Activated CD8-positive, alpha-beta memory T cell treated with anti-CD3 and anti-CD28 coated beads, Interleukin-2, amount 10 ng/mL, durations not matched to agents 7 days and 5 days (primary cell): ENCODE results near the gene SLC6A8. TPM values are rescaled to one million over a fixed set of nuclear protein-coding genes. Genes with fewer than 3 reads are reported as not detected.
"Not testable (repeated sequence)": the region's sequence is repeated elsewhere in the genome, so short reads cannot be mapped to it uniquely, and the experiment has no call there.

Experiments
- ATAC-seq: fragments of 150-1000 bp; cut with Tn5 transposase; one replicate; pipeline ENCODE4 v1.10.0; 2021; ENCODE audit warnings: moderate library complexity
- CTCF ChIA-PET: fragments of 350-600 bp; sonication (Branson Sonifier 250); formaldehyde crosslinking; loops from one replicate; lab custom pipeline; 2021; ENCODE audit warnings: antibody characterized with exemption; lab: Charles Lee
- DNase-seq: peaks from one replicate; pipeline ENCODE4 v3.0.0-alpha.2; 2020
- H3K27ac Mint-ChIP-seq: one replicate; pipeline ENCODE4 v1.8.0; 2021; ENCODE audit warnings: mild to moderate bottlenecking, mixed read lengths
- H3K27me3 Mint-ChIP-seq: one replicate; pipeline ENCODE4 v1.8.0; 2021; ENCODE audit warnings: mixed read lengths
- H3K36me3 Mint-ChIP-seq: one replicate; pipeline ENCODE4 v1.8.0; 2021; ENCODE audit warnings: mild to moderate bottlenecking, mixed read lengths
- H3K4me1 Mint-ChIP-seq: one replicate; pipeline ENCODE4 v1.8.0; 2021; ENCODE audit warnings: mixed read lengths
- H3K4me3 Mint-ChIP-seq: one replicate; pipeline ENCODE4 v1.8.0; 2021; ENCODE audit warnings: mild to moderate bottlenecking, moderate library complexity, mixed read lengths
- H3K9me3 Mint-ChIP-seq: one replicate; pipeline ENCODE4 v1.8.0; 2022; ENCODE audit warnings: low read depth, mixed read lengths
- total RNA-seq, 2 experiments: library from RNA; stranded (reverse); gene quantifications; one replicate each; pipeline ENCODE4 v1.2.3, GENCODE V29; 2021

Gene SLC6A8
- total RNA-seq, 2 experiments from 2014 or later: 0.93 to 1.1 TPM

DNA sequence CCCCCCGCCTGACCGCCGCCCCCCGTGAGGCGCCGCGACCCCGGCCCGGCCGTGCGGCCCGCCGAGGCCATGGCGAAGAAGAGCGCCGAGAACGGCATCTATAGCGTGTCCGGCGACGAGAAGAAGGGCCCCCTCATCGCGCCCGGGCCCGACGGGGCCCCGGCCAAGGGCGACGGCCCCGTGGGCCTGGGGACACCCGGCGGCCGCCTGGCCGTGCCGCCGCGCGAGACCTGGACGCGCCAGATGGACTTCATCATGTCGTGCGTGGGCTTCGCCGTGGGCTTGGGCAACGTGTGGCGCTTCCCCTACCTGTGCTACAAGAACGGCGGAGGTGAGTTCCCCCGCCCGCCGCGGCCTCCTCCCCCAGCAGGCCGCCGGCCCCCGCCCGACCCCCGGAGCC is 780 bp downstream of the SLC6A8 start:
- no peak for ATAC-seq
- H3K4me1 Mint-ChIP-seq: no peaks in the 10 kb centered on the region
- H3K4me3 Mint-ChIP-seq: no peak overlapping the region
- H3K27me3 Mint-ChIP-seq: peaks cover 15% of the 10 kb centered on the region
- no peak for DNase-seq
- H3K27ac Mint-ChIP-seq: no peak overlapping the region
- no peaks in the 10 kb centered on the region for H3K36me3 Mint-ChIP-seq
- H3K9me3 Mint-ChIP-seq: no peaks in the 10 kb centered on the region
- CTCF ChIA-PET: no interaction called here

DNA sequence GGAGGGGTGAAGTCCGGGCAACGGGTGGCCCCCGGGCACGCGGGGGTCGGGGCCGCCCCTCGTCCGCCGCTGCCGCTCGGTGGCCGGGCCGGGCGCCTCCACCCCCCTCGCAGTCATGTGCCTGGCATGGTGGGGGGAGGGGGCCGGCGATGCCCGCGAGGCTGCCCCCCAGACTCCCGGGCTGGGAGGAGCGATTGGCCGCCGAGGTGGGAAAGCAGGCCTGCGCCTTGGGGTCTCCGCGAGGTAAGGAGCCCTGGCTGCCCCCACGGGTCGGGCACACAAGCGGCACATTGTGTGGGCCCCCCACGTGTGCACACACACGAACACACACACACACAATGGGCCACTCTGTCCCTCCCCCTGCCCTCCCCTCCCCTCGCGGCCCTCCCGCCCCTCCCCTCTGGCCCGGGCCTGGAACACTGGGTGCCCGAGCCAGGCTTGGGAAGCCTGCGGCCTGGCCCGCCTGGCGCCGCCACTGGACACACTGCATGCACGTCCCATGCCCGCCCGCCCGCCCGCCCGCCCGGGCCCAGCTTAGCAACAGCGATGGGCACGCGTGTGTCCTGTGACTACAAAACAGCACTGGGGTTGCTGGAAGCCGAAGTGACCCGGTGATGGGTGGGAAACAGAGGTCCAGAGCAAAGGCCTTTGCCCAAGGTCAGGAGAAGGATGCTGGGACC is 1.3 kb downstream of the SLC6A8 start:
- Mint-ChIP-seq H3K36me3 (no peaks in the 10 kb centered on the region), H3K27ac (no peak overlapping the region), H3K4me1 (no peaks in the 10 kb centered on the region), H3K9me3 (no peaks in the 10 kb centered on the region), H3K27me3 (peaks cover 12% of the 10 kb centered on the region), H3K4me3 (no peak overlapping the region)
- DNase-seq (no peak), ATAC-seq (no peak)
- CTCF ChIA-PET: no interaction called here

DNA sequence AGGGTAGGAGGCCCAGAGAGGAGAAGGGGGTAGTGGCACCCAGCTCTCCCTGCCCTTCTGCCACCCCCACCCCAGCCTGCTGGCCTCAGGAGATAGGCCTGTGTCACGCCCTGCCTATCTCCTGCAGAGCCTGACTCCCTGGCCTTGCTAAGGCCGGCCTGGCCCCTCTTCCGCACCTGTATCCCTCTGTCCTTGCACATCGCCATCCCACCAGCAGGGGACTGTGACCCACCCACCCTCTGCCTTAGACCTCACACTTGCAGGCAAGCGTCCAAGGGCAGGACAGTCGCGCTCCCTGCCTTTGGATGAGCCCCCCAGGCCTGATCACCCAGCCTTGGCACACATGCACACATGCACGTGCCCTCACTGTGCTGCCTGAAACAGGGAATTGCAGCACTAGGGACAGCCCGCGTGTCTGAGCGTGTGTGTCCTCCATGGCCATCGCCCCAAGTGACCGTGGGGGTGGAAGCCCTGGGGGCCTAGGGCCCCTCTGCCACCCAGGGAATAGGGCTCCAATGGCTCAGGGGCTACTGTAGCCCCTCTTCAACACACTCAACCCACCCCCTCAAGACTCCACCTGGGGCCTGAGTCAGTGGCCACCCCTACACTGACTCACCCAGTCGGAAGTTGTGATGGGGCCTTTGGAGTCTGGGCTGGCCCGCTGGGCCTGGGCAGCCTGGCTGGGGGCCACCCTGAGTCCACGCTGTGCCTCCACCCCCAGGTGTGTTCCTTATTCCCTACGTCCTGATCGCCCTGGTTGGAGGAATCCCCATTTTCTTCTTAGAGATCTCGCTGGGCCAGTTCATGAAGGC is 2.1 kb downstream of the SLC6A8 start:
- Mint-ChIP-seq H3K27me3 (peaks cover 12% of the 10 kb centered on the region), H3K36me3 (no peaks in the 10 kb centered on the region), H3K9me3 (no peaks in the 10 kb centered on the region), H3K4me1 (no peaks in the 10 kb centered on the region), H3K27ac (no peak overlapping the region), H3K4me3 (no peak overlapping the region)
- CTCF ChIA-PET: no interaction called here
- no peak for ATAC-seq
- no peak for DNase-seq

DNA sequence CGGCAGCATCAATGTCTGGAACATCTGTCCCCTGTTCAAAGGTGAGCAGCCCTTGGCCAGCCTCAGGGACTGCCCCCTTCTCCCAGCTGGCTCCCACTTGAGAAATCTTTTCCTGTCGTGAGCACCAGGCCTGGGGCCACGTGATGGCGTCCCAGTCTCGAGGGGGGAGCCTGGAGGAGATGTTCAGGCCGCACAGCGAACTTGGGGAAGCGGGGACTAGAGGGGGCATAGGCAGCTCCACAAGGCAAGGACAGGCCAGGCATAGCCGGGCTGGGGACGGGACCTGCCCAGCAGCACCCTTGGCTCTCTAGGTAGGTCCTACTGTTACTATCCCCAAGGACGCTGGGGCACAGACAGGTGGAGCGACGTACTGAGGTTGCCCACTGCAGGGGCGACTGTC is 2.7 kb downstream of the SLC6A8 start:
- CTCF ChIA-PET: no interaction called here
- H3K36me3 Mint-ChIP-seq: no peaks in the 10 kb centered on the region
- no peak overlapping the region for H3K27ac Mint-ChIP-seq
- H3K27me3 Mint-ChIP-seq: peaks cover 12% of the 10 kb centered on the region
- H3K9me3 Mint-ChIP-seq: no peaks in the 10 kb centered on the region
- ATAC-seq: no peak
- no peak overlapping the region for H3K4me3 Mint-ChIP-seq
- DNase-seq: no peak
- no peaks in the 10 kb centered on the region for H3K4me1 Mint-ChIP-seq

DNA sequence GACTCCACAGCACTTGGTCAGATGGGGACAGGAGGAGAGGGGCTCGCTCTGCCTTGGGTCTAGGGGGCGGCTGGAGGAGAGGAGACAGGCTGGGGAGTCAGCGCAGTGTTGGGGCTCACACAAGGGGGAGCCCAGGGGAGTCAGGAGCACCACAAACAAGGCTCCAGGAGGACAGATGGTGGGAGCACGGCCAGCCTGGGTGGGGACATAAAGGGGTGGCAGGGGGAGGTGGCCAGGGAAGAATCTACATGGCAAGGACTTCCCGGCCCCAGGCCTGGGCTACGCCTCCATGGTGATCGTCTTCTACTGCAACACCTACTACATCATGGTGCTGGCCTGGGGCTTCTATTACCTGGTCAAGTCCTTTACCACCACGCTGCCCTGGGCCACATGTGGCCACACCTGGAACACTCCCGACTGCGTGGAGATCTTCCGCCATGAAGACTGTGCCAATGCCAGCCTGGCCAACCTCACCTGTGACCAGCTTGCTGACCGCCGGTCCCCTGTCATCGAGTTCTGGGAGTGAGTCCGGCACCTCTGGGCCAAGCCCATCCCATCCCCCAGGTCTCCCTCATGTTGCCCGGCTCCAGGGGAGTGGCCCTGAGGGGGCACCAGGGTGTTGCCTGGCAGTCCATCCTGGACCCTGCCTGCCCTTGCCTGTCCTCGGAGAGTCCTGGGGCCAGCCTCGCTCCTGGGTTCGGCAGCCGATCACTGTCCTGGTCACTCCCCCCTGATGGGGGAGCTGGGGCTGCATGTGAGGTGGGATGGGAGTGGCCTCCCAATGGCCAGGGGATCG is 3.5 kb downstream of the SLC6A8 start:
- H3K27me3 Mint-ChIP-seq, H3K36me3 Mint-ChIP-seq, H3K9me3 Mint-ChIP-seq, H3K4me1 Mint-ChIP-seq, H3K4me3 Mint-ChIP-seq, H3K27ac Mint-ChIP-seq, ATAC-seq, DNase-seq, CTCF ChIA-PET: not testable (repeated sequence)

DNA sequence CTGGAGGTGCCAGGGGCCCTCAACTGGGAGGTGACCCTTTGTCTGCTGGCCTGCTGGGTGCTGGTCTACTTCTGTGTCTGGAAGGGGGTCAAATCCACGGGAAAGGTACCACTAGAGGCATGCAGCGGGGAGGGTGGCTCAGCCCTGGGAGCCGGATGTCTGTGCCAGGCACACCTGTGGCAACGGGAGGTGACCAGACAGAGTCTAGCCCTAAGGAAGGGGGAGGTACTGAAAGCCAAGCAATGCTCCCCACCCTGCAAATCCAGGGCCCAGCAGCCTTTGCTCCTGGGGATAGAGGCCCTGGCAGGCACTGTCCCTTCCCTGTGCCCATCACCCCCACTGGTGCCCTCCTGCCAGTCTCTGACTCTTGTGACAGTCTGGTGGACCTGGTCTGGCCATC is 4.3 kb downstream of the SLC6A8 start:
- Mint-ChIP-seq H3K36me3 (no peaks in the 10 kb centered on the region), H3K9me3 (no peaks in the 10 kb centered on the region), H3K27ac (no peak overlapping the region), H3K4me3 (no peak overlapping the region), H3K27me3 (peaks cover 3% of the 10 kb centered on the region), H3K4me1 (no peaks in the 10 kb centered on the region)
- DNase-seq: no peak
- ATAC-seq: no peak
- CTCF ChIA-PET: no interaction called here

DNA sequence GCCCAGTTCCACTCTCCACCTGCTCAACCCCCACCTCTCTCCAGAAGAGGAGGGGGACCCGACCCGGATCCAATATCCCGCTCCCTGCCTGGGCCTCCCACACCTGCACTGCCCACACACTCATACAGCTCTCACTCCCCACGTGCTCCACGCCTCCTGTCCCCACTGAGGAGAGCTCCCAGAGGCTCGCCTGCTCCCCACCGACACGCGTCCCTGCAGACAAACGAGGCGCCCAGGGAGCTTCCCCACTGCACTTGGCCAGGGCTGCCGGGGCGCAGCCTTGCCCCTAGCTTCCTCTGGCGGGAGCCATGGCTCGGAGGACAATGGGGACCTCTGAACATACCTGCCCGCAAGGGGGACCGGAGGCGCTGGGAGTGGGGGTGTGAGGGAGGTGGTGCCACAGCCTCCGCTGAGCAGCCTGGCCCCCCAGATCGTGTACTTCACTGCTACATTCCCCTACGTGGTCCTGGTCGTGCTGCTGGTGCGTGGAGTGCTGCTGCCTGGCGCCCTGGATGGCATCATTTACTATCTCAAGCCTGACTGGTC is 5.0 kb downstream of the SLC6A8 start:
- Mint-ChIP-seq H3K27me3 (peaks cover 3% of the 10 kb centered on the region), H3K27ac (no peak overlapping the region), H3K9me3 (no peaks in the 10 kb centered on the region), H3K4me3 (no peak overlapping the region), H3K36me3 (peaks cover 2% of the 10 kb centered on the region), H3K4me1 (no peaks in the 10 kb centered on the region)
- ATAC-seq (no peak), DNase-seq (no peak)
- CTCF ChIA-PET: no interaction called here

DNA sequence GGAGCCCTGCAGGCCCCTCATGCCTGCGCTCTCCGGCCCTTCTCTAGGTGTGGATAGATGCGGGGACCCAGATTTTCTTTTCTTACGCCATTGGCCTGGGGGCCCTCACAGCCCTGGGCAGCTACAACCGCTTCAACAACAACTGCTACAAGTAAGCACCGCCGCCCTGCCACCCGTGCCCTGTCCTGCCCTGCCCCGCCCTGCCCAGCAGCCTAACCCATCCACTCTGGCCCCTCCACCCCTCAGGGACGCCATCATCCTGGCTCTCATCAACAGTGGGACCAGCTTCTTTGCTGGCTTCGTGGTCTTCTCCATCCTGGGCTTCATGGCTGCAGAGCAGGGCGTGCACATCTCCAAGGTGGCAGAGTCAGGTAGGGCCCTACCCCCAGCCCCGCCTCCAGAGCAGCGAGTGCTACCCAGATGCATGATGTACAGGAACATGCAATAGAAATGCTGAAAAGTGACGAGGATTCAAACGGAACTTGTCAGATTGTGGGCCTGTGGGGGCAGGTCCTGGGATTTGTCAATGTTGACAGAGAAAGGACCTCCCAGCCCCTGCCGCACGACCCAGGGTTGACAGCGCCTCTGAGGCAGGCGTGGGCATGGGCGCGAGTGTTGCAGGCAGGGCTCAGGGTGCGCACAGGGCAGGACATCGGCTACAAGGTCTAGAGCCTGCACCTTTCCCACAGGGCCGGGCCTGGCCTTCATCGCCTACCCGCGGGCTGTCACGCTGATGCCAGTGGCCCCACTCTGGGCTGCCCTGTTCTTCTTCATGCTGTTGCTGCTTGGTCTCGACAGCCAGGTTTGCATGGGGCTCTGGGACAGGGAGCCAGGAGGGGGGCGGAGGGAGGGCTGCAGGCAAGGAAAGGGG is 5.7 kb downstream of the SLC6A8 start:
- ATAC-seq: no peak
- Mint-ChIP-seq H3K4me1 (no peaks in the 10 kb centered on the region), H3K36me3 (peaks cover 5% of the 10 kb centered on the region), H3K9me3 (no peaks in the 10 kb centered on the region), H3K4me3 (no peak overlapping the region), H3K27ac (no peak overlapping the region), H3K27me3 (peaks cover 3% of the 10 kb centered on the region)
- no peak for DNase-seq
- CTCF ChIA-PET: no interaction called here

DNA sequence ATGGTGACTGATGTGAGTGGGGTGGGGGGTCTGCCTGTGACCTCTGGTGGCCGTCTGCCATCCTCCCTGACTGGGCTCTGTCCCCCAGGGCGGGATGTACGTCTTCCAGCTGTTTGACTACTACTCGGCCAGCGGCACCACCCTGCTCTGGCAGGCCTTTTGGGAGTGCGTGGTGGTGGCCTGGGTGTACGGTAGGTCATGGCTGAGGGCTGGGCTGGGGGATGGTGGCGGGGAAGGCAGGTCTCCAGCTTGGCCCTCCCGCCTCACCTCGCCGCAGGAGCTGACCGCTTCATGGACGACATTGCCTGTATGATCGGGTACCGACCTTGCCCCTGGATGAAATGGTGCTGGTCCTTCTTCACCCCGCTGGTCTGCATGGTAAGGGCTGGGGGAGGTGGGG is 6.5 kb downstream of the SLC6A8 start:
- H3K9me3 Mint-ChIP-seq, H3K4me1 Mint-ChIP-seq, H3K27ac Mint-ChIP-seq, H3K4me3 Mint-ChIP-seq, ATAC-seq, DNase-seq, H3K27me3 Mint-ChIP-seq, H3K36me3 Mint-ChIP-seq, CTCF ChIA-PET: not testable (repeated sequence)

DNA sequence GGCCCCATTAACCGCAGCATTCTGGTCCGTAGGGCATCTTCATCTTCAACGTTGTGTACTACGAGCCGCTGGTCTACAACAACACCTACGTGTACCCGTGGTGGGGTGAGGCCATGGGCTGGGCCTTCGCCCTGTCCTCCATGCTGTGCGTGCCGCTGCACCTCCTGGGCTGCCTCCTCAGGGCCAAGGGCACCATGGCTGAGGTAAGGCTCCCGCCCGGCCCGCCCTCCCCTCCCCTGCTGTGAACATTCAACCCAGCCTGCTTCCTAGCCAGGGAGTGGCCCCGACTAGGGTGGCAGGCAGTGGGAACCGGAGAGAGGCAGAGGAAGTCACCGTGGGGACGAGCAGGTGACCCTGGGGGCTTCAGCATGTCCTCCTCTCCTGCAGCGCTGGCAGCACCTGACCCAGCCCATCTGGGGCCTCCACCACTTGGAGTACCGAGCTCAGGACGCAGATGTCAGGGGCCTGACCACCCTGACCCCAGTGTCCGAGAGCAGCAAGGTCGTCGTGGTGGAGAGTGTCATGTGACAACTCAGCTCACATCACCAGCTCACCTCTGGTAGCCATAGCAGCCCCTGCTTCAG is 7.1 kb downstream of the SLC6A8 start:
- peaks cover 5% of the 10 kb centered on the region for H3K36me3 Mint-ChIP-seq
- H3K9me3 Mint-ChIP-seq: no peaks in the 10 kb centered on the region
- CTCF ChIA-PET: no interaction called here
- no peak overlapping the region for H3K27ac Mint-ChIP-seq
- no peak overlapping the region for H3K4me3 Mint-ChIP-seq
- ATAC-seq: no peak
- no peaks in the 10 kb centered on the region for H3K4me1 Mint-ChIP-seq
- H3K27me3 Mint-ChIP-seq: peaks cover 2% of the 10 kb centered on the region
- no peak for DNase-seq

DNA sequence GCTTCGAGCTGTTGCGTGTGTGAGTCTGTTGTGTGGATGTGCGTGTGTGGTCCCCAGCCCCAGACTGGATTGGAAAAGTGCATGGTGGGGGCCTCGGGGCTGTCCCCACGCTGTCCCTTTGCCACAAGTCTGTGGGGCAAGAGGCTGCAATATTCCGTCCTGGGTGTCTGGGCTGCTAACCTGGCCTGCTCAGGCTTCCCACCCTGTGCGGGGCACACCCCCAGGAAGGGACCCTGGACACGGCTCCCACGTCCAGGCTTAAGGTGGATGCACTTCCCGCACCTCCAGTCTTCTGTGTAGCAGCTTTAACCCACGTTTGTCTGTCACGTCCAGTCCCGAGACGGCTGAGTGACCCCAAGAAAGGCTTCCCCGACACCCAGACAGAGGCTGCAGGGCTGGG is 8.4 kb downstream of the SLC6A8 start:
- peaks cover 5% of the 10 kb centered on the region for H3K36me3 Mint-ChIP-seq

DNA sequence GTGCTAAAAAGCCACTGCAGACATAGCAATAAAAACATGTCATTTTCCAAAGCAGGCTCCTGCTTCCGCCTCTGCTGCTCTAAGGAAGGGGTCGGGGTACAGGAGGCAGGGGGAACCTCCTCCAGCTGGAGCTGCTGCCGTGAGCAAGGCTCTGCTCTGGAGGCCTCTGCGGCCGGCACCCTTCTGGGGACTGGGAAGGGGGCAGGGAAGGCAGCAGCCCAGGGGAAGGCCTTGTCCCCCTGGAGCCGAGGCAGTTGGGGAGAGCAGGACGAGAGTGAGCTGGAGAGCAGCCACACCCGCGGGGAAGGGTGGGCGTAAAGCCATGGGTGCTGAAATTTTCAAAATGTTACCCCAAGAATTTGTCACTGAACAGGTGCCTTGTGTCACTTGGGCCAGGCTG is 8.8 kb downstream of the SLC6A8 start:
- CTCF ChIA-PET: interaction anchor here (0.9 kb wide), 1 partner anchor 11 kb away, joined by 3 read pairs; no protein-coding TSS in a partner anchor
- not testable (repeated sequence) for H3K27me3 Mint-ChIP-seq, DNase-seq, H3K4me3 Mint-ChIP-seq, ATAC-seq, H3K27ac Mint-ChIP-seq, H3K36me3 Mint-ChIP-seq, H3K4me1 Mint-ChIP-seq, H3K9me3 Mint-ChIP-seq

More for the DNA sequence above, 8.4 kb downstream of the SLC6A8 start:
- no peak overlapping the region for H3K4me3 Mint-ChIP-seq
- H3K4me1 Mint-ChIP-seq: no peaks in the 10 kb centered on the region
- ATAC-seq (no peak), DNase-seq (no peak)
- H3K27ac Mint-ChIP-seq: no peak overlapping the region
- CTCF ChIA-PET: interaction anchor here (0.9 kb wide), 1 partner anchor 12 kb away, joined by 3 read pairs; no protein-coding TSS in a partner anchor
- no peaks in the 10 kb centered on the region for H3K9me3 Mint-ChIP-seq
- H3K27me3 Mint-ChIP-seq: no peaks in the 10 kb centered on the region
